Mucosa of rectum (tissue), 2 donors: ENCODE data around the gene OR52A5.
"Not testable (repeated sequence)": the region's sequence is repeated elsewhere in the genome, so short reads cannot be mapped to it uniquely, and the experiment has no call there.

Experiments
- H3K27ac ChIP-seq, 2 donors: one replicate each; pipeline ENCODE4 v1.7.0; 2013; ENCODE audit warnings: inconsistent platforms in 2 of 2, low read depth in 2 of 2, low read length in 2 of 2
- H3K27me3 ChIP-seq, 2 donors: one replicate each; pipeline ENCODE4 v1.7.0; 2013; ENCODE audit warnings: low read length in 2 of 2; ENCODE audit not compliant: control insufficient read depth in 2 of 2, insufficient read depth in 2 of 2
- H3K36me3 ChIP-seq, 2 donors: one replicate each; pipeline ENCODE4 v1.7.0; 2013; ENCODE audit warnings: low read length in 2 of 2; ENCODE audit not compliant: control insufficient read depth in 2 of 2, insufficient read depth in 2 of 2
- H3K4me1 ChIP-seq, 2 donors: one replicate each; pipeline ENCODE4 v1.7.0; 2013; ENCODE audit warnings: low read length in 2 of 2, mild to moderate bottlenecking in 1 of 2; ENCODE audit not compliant: control insufficient read depth in 2 of 2, insufficient read depth in 2 of 2
- H3K4me3 ChIP-seq, 2 donors: one replicate each; pipeline ENCODE4 v1.7.0; 2013; ENCODE audit warnings: low read length in 2 of 2
- H3K9ac ChIP-seq, 2 donors: one replicate each; pipeline ENCODE4 v1.7.0; 2013; ENCODE audit warnings: low read length in 2 of 2, low read depth in 1 of 2, mild to moderate bottlenecking in 1 of 2
- H3K9me3 ChIP-seq, 2 donors: one replicate each; pipeline ENCODE4 v1.7.0; 2013; ENCODE audit warnings: low read length in 2 of 2; ENCODE audit not compliant: control insufficient read depth in 2 of 2
- donor health status: healthy.
- donor health status: Normal muscosa, but diverticular disease.

Gene OR52A5

DNA sequence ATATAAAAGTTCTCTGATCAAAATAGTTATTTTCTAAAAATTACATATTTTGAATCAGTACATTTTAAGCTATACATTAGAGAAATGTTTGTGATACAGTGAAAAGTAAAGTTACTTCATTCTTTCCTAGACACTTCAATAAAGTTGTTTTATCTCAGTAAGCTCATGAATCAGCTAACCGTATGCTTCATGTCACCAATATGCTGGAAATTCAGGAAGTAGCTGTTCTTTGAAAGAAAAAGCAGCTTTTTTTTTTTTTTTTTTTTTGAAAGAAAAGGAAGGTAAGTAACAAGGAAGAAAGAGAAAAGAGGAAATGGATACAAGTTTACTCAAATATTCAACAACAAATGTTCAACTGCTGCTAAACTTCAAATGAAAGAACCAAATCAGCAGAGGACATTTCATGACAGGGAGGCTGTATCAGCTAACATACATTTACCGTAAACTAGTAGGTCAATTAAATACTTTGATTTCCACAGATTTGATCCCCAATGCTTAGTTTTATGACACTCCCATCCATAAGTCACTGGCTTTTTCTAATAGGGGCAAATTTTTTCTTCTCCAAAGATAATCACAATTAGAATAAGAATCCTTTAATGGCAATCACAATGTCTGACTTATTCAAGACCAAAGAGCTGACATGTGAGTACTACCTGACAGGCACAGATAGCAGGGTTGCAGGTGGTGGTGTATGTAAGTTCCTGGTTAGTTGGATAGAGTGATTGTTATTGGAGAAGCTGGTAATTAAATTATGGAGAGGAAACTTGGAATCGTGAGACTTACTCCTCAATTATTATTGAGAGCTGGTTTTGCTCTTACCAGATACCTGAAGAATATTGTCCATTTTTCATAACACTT, 15.6 kb upstream of the OR52A5 start:
- no peaks in the 10 kb centered on the region for H3K27me3 ChIP-seq
- H3K9ac ChIP-seq = no peak overlapping the region
- H3K9me3 ChIP-seq = no peaks in the 10 kb centered on the region
- H3K4me3 ChIP-seq = no peak overlapping the region
- no peaks in the 10 kb centered on the region for H3K36me3 ChIP-seq
- H3K27ac ChIP-seq = no peak overlapping the region
- H3K4me1 ChIP-seq = no peaks in the 10 kb centered on the region

DNA sequence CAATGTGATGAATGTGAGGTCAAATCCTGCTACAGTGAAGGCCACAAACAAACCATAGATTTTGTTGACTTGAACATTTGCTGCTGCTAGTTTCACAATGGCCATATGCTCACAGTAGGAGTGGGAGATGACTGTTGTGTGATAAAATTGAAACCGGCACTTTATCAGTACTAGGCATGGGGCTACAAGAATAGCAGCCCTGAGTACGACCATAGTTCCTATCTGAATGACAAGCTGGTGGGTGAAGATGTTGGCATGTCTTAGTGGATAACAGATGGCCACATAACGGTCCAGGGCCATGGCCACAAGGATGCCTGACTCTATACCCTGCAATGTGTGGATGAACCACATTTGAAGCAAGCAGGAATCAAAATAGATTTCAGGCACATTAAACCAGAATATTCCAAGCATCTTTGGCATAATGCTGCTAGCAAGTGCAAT, 13.6 kb upstream of the OR52A5 start:
- H3K9ac ChIP-seq = no peak overlapping the region
- no peaks in the 10 kb centered on the region for H3K36me3 ChIP-seq
- no peak overlapping the region for H3K4me3 ChIP-seq
- no peaks in the 10 kb centered on the region for H3K27me3 ChIP-seq
- no peak overlapping the region for H3K27ac ChIP-seq
- no peaks in the 10 kb centered on the region for H3K9me3 ChIP-seq
- no peaks in the 10 kb centered on the region for H3K4me1 ChIP-seq

GRCh38 chr11:5144206-5144605, 6.0 kb upstream of the OR52A5 start:
- H3K27ac ChIP-seq, H3K9ac ChIP-seq, H3K9me3 ChIP-seq, H3K27me3 ChIP-seq, H3K4me1 ChIP-seq, H3K4me3 ChIP-seq, H3K36me3 ChIP-seq: not testable (repeated sequence)

GRCh38 chr11:5137014-5137413, 1.1 kb downstream of the OR52A5 start:
- Histone ChIP-seq H3K4me3 (no peak overlapping the region), H3K27ac (no peak overlapping the region), H3K36me3 (no peaks in the 10 kb centered on the region), H3K27me3 (no peaks in the 10 kb centered on the region), H3K4me1 (no peaks in the 10 kb centered on the region), H3K9ac (no peak overlapping the region), H3K9me3 (no peaks in the 10 kb centered on the region)

- H3K4me1 ChIP-seq = no peaks in the 10 kb centered on the region
- H3K4me3 ChIP-seq = no peak overlapping the region
- H3K9ac ChIP-seq = no peak overlapping the region
- H3K27me3 ChIP-seq = no peaks in the 10 kb centered on the region
- H3K36me3 ChIP-seq = no peaks in the 10 kb centered on the region
- H3K27ac ChIP-seq = no peak overlapping the region
- no peaks in the 10 kb centered on the region for H3K9me3 ChIP-seq
Measured at GRCh38 chr11:5136261-5136660, 1.9 kb downstream of the OR52A5 start.

DNA sequence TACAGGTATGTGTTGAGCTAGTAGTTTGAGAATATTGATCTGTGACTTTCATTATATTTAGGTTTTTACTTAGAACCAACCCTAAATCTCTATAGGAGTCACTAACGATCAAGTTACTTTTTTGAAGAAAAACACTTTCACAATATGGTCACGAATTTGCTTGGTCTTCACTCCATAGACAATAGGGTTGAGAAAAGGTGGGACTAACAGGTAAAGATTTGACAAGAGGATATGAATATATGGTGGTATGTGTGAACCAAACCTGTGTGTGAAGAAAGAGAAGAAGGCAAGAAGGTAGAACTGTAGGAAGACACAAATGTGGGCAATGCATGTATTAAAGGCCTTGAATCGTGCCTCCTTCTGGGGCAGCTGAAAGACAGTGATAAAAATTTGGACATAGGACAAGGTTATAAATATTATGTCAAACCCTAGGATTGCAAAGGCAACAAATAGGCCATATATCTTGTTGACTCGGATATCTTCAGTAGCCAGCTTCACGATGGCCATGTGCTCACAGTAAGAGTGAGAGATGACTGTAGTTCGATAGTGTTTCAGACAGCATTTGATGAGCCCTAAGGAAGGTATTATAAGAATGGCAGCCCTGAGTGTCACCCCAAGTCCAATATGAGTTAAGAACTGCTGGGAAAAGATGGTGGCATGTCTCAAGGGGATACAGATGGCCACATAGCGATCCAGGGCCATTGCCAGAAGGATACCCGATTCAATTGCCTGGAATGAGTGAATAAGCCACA, 6.4 kb downstream of the OR52A5 start:
- Histone ChIP-seq H3K36me3 (no peaks in the 10 kb centered on the region), H3K4me3 (no peak overlapping the region), H3K4me1 (no peaks in the 10 kb centered on the region), H3K9me3 (no peaks in the 10 kb centered on the region), H3K27ac (no peak overlapping the region), H3K27me3 (no peaks in the 10 kb centered on the region), H3K9ac (no peak overlapping the region)

DNA sequence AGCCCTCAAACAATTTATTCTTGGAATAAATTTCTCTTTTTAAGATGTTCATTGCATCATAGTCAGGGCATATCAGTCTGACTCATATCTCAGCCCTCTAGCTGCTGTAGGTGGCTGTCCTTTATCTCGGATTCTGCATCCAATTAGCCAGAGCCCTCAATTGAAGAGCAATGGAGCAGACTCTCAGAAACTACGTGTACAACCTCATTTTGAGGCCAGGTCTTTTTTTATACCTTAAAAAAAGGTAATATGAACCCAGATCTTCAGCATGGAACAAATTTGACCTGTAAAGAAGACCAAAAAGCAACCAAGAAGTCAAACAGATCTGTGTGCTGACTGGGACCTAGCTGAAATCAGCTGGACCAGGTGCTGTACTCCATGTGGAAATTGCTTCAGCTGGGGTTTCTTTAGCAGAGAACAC, 8.7 kb downstream of the OR52A5 start:
- no peaks in the 10 kb centered on the region for H3K9me3 ChIP-seq
- no peaks in the 10 kb centered on the region for H3K36me3 ChIP-seq
- H3K4me3 ChIP-seq = no peak overlapping the region
- no peaks in the 10 kb centered on the region for H3K4me1 ChIP-seq
- H3K9ac ChIP-seq = no peak overlapping the region
- no peaks in the 10 kb centered on the region for H3K27me3 ChIP-seq
- H3K27ac ChIP-seq = no peak overlapping the region

GRCh38 chr11:5124891-5125620, 13.1 kb downstream of the OR52A5 start:
- H3K9ac ChIP-seq = no peak overlapping the region
- H3K27ac ChIP-seq = no peak overlapping the region
- H3K4me1 ChIP-seq = no peaks in the 10 kb centered on the region
- H3K36me3 ChIP-seq = no peaks in the 10 kb centered on the region
- no peaks in the 10 kb centered on the region for H3K27me3 ChIP-seq
- H3K4me3 ChIP-seq = no peak overlapping the region
- no peaks in the 10 kb centered on the region for H3K9me3 ChIP-seq

DNA sequence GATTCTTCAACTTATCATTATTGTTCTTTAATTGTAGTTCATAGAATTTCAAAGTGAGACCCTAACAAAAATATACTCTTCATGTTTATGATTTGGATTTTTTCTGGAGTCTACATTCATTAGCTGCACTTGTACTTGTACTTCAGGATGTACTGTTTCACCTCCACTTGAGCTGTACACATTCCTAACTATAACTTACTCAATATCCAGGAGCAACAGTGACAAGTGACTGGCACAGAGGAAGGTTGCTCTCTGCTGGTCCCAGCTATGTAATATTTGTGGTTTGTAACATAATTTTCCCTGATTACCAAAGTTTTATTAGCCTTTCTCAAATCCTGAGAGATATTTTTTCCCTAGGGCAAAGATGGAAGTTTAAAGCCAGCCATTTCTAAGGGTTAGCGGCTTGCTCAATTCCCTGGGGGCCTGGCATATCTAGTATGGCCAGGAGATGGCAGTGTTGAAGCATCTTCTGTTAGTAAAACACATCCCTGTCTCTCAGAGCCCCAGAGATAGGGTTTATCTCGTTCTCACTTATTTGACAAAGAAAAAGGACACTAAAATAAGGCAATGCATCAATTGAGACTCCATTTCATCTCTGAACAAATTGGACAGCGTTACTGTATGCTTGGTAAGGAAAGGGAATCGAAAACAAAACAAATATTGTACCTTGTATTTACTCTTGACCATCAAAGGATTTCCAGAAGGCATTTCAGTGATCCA, 14.2 kb downstream of the OR52A5 start:
- H3K27ac ChIP-seq = no peak overlapping the region
- no peaks in the 10 kb centered on the region for H3K27me3 ChIP-seq
- H3K9ac ChIP-seq = no peak overlapping the region
- H3K4me1 ChIP-seq = no peaks in the 10 kb centered on the region
- no peak overlapping the region for H3K4me3 ChIP-seq
- H3K9me3 ChIP-seq = no peaks in the 10 kb centered on the region
- no peaks in the 10 kb centered on the region for H3K36me3 ChIP-seq
